Heart right ventricle (tissue), 16 donors: ENCODE measurements around the gene SMIM1. TPM values are rescaled to one million over a fixed set of nuclear protein-coding genes. Genes with fewer than 3 reads are reported as not detected.

Experiments used
- ATAC-seq, 8 donors: fragments of 200-7000 bp; cut with Tn5 transposase; one replicate each; pipeline ENCODE4 v1.9.1; 2020; ENCODE audit warnings: mild to moderate bottlenecking in 8 of 8, moderate library complexity in 8 of 8, moderate number of reproducible peaks in 1 of 8
- DNase-seq, 2 donors: peaks; one replicate each; pipeline ENCODE4 v3.0.0-alpha.2; 2020
- H3K27ac ChIP-seq, 10 donors: fragments of 200-600 bp; sonication (generic) in 2 of 10; one replicate each; pipeline versions ENCODE4 v1.5.0 to v1.8.0; 2020 to 2022; ENCODE audit warnings: mild to moderate bottlenecking in 3 of 10
- H3K27me3 ChIP-seq, 7 donors: fragments of 200-600 bp; one replicate each; pipeline ENCODE4 v1.8.0; 2021 to 2022; ENCODE audit warnings: mild to moderate bottlenecking in 2 of 7
- H3K36me3 ChIP-seq, 9 donors: fragments of 200-600 bp; sonication (generic) in 1 of 9; one replicate each; pipeline versions ENCODE4 v1.5.0 to v1.8.0; 2020 to 2022; ENCODE audit warnings: mild to moderate bottlenecking in 2 of 9
- H3K4me1 ChIP-seq, 9 donors: fragments of 200-600 bp; sonication (generic) in 1 of 9; one replicate each; pipeline versions ENCODE4 v1.5.0 to v1.8.0; 2020 to 2022; ENCODE audit warnings: mild to moderate bottlenecking in 4 of 9
- H3K4me3 ChIP-seq, 10 donors: fragments of 200-600 bp; sonication (generic) in 2 of 10; one replicate each; pipeline versions ENCODE4 v1.5.0 to v1.8.0; 2020 to 2022; ENCODE audit warnings: mild to moderate bottlenecking in 7 of 10, moderate library complexity in 2 of 10
- H3K9me3 ChIP-seq, 11 donors: fragments of 200-600 bp in 10 of 11; sonication (generic) in 2 of 11; one replicate each; pipeline versions ENCODE4 v1.5.0 to v1.8.0; 2013 to 2022; ENCODE audit warnings: mild to moderate bottlenecking in 2 of 11, control low read depth in 1 of 11, moderate library complexity in 1 of 11
- CTCF ChIP-seq, 9 donors: fragments of 200-600 bp; sonication (generic) in 2 of 9; IDR thresholded peaks; one replicate each; pipeline versions ENCODE4 v1.5.0 to v1.8.0; 2021 to 2022; ENCODE audit warnings: antibody characterized with exemption in 9 of 9, mild to moderate bottlenecking in 5 of 9, moderate library complexity in 1 of 9
- WGBS, 2 donors: extraction: QIAGEN DNeasy Blood & Tissue Kit; methylation state at CpG; one replicate each; pipeline ENCODE4 v1.1.7; 2013; ENCODE audit warnings: inconsistent platforms in 1 of 2; 5-methylcytosine and 5-hydroxymethylcytosine counted together
- intact Hi-C, 10 donors: fragments of 100-400 bp; cut with DNase I; formaldehyde crosslinking; loops; one replicate each; pipeline versions ENCODE4 v1.11.1 to v1.14.2; 2022
- polyA plus RNA-seq, 2 donors: library from polyadenylated mRNA; stranded (reverse); fragments of 200-250 nt; gene quantifications; one replicate each; pipeline ENCODE4 v1.2.3, GENCODE V29; 2013
- total RNA-seq, 10 donors: library from RNA; stranded (reverse); fragmentation: NEBNext Ultra II Directional in 3 of 10; extraction: Animal tissue kit (Norgen Biotek cat#: 25700) in 3 of 10; gene quantifications; one replicate each; pipeline versions ENCODE4 v1.2.1 to v1.2.4, GENCODE V29; 2021 to 2023
- donor health status: Arrhythmogenic right ventricular cardiomyopathy.
- donor health status: ischemic (EF 13 %, LVEDD 7.1; RV severe dilation, severe dysfunction).
- donor health status: healthy with polysubstance abuse.
- donor health status: DM: no; HTN: yes; CAD: no.
- donor health status: DM: no; HTN: no; CAD: no.
- donor health status: ischemic (EF 25% LVEDD 6.9; RV normal size, moderate dysfunction).
- donor health status: ischemic (EF 25% LVEDD 5.7; RV mildly dilated, moderate dysfunction).
- donor health status: healthy.
- donor health status: DM: yes; HTN: yes; CAD: no.
- donor health status: Ischemic cardiomyopathy.
- donor health status: ischemic (EF 35%, LVEDD 5.7; RV mildly dilated, moderate dysfunction).
- donor health status: nonischemic (EF 11% LVEDD 7.7; RV severe dilation, severe dysfunction).
- donor health status: DM: yes; HTN: yes; CAD: no.
- donor health status: PGD.
- donor health status: ischemic (EF 29% LVEDD 5.4; RV normal size, mild dysfunction).
- donor health status: nonischemic (EF 23%, LVEDD 6.1; RV moderate dilation, normal function).

Gene SMIM1
- total and polyA plus RNA-seq, 12 donors, result 4.0 to 33.9 (median 9.7) TPM

- intact Hi-C loops, result no loop called here
- Histone ChIP-seq H3K36me3 (no peaks in the 10 kb centered on the region), H3K4me1 (no peaks in the 10 kb centered on the region), H3K27me3 (peaks cover 0 to 74% (median 40%) of the 10 kb centered on the region in 7 donors), H3K27ac (no peak overlapping the region), H3K9me3 (peaks cover 0 to 10% (median 0%) of the 10 kb centered on the region in 11 donors), H3K4me3 (no peak overlapping the region)
- TF ChIP-seq CTCF (IDR thresholded peaks at IDR 0.05), result no peak
- WGBS, 2 donors, result 54 to 61% methylated on average over 6 of the region's 6 CpGs
- DNase-seq, result no peak
- ATAC-seq, result no peak
These were observed 12.8 kb upstream of the SMIM1 start for GRCh38 chr1:3759796-3760195.

GRCh38 chr1:3761296-3762010 lies 11.1 kb upstream of the SMIM1 start:
- Histone ChIP-seq H3K9me3 (peaks cover 0 to 10% (median 0%) of the 10 kb centered on the region in 11 donors), H3K27ac (no peak overlapping the region), H3K4me3 (no peak overlapping the region), H3K27me3 (peaks cover 0 to 58% (median 28%) of the 10 kb centered on the region in 7 donors), H3K36me3 (no peaks in the 10 kb centered on the region), H3K4me1 (no peaks in the 10 kb centered on the region)
- intact Hi-C loops, result no loop called here
- WGBS, 2 donors, result 84 to 85% methylated on average over 17 of the region's 17 CpGs
- DNase-seq (no peak), ATAC-seq (no peak)
- TF ChIP-seq CTCF (IDR thresholded peaks at IDR 0.05), result no peak

GRCh38 chr1:3762151-3762872 lies 10.2 kb upstream of the SMIM1 start:
- H3K27me3 ChIP-seq, result peaks cover 0 to 59% (median 26%) of the 10 kb centered on the region in 7 donors
- no peak overlapping the region for H3K4me3 ChIP-seq
- DNase-seq (no peak), ATAC-seq (peak in 2 of 8 donors; percentile 25 to 58)
- H3K27ac ChIP-seq, result no peak overlapping the region
- H3K9me3 ChIP-seq, result peaks cover 0 to 10% (median 0%) of the 10 kb centered on the region in 11 donors
- no peaks in the 10 kb centered on the region for H3K36me3 ChIP-seq
- intact Hi-C loops, result no loop called here
- no peaks in the 10 kb centered on the region for H3K4me1 ChIP-seq
- no peak for TF ChIP-seq CTCF (IDR thresholded peaks at IDR 0.05)
- 73 to 85% methylated on average over 14 to 15 of the region's 15 CpGs for WGBS, 2 donors

- Histone ChIP-seq H3K36me3 (no peaks in the 10 kb centered on the region), H3K9me3 (peaks cover 0 to 10% (median 0%) of the 10 kb centered on the region in 11 donors), H3K4me3 (no peak overlapping the region), H3K27me3 (peaks cover 0 to 58% (median 26%) of the 10 kb centered on the region in 7 donors), H3K27ac (no peak overlapping the region), H3K4me1 (no peaks in the 10 kb centered on the region)
- ATAC-seq, result peak in 1 of 8 donors; percentile 48
- no peak for DNase-seq
- intact Hi-C loops, result no loop called here
- 76 to 77% methylated on average over 12 of the region's 12 CpGs for WGBS, 2 donors
- no peak for TF ChIP-seq CTCF (IDR thresholded peaks at IDR 0.05)
These were observed 9.7 kb upstream of the SMIM1 start for GRCh38 chr1:3762873-3763228.
